GM10266 (cell line): ENCODE results near the gene ZFHX3.
"Not testable (repeated sequence)": the region's sequence is repeated elsewhere in the genome, so short reads cannot be mapped to it uniquely, and the experiment has no call there.

Source experiments
- DNase-seq: peaks from one replicate; pipeline ENCODE4 v3.0.0; 2012; ENCODE audit errors: extremely low spot score
- CTCF ChIP-seq: IDR thresholded peaks from 2 replicates; pipeline ENCODE4 v1.5.1; 2012; ENCODE audit warnings: mild to moderate bottlenecking, low read depth; ENCODE audit not compliant: control insufficient read depth, insufficient read depth; ENCODE audit errors: missing control alignments

Gene ZFHX3

DNA sequence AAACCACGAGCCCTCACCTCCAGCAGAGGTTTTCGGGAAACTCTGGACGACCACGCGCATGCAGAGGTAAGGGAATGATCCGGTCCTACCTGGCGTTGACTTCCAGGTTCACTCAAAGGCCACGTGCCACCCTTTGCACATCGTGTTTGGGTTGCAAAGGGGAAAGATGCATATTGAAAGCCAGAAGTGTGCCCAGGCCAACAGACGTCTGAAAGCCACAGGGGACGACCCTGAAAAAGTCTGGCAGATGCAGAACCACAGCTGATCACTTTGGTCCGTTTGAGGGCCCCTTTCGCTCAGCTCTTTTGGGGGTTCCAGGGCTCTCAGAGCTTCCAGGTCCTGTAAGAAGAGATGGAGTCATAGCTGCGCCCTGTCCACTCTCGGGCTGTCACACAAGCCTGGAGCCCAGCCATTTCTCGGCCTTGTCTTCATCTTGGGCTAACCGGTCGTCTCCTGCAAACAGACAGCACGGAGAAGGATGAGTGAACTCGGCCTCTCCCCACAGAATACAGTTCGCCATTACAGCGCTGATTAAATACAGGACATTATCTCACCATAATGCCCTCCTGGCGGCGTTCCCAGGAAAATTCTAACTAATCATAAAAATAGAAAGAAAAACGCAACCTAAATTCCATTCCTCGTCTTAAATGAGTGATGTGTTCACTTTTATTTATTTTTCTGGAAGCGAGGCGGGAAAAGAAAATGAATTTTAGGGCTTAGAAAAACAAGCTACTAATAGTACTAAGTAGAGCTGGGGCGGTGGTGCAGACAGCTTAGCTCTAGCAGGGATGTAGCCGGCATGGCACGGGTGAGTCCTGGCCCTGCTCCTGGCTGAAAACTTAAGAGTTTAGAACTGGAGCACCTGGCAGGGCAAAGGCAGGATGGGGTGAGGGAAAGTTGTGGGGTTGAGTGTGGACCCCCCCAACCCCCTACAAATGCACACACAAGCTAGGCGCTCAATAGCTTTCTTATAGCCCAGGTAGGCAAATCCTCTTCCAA lies 45.5 kb upstream of the ZFHX3 start:
- no peak for TF ChIP-seq CTCF
- DNase-seq, result no peak

- TF ChIP-seq CTCF, result no peak
- no peak for DNase-seq
These were observed 44.4 kb upstream of the ZFHX3 start for GRCh38 chr16:73092236-73092781.

DNA sequence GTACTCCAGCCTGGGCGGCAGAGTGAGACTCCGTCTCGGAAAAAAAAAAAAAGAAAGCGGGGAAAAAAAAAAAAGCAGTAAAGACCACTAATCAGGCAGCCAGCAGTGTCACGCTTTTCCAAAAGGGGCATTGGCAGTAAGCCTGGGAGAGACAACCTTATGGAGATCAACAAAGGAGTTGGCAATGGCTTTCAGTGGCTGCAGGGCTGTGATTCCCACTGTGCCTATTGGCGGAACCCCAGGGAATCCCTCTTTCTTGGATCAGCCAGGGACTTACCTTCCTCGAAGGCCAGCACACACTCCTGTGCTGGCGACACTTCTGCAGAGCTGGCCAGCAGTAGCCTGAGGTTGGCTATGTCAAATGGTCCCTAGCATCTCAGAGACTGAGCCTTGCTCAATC lies 43.2 kb upstream of the ZFHX3 start:
- no peak for TF ChIP-seq CTCF
- no peak for DNase-seq

DNA sequence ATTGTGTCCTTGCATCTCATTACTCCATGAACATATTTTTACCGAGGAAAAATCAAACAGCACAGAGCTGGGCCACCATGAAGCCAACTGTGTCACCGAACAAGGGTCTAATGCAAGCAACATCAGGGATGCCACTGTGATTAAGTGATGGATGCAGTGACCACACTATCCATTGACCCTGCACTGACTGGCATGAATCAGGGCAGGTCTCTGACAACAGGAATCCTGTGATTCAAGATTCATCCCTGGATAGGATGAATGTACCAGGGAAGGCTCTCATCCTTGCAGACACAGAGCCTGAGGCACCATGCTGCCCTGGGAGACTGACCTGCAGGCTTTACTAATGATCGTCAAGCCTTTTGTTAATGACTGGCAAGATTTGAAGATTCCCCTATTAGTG lies 41.5 kb upstream of the ZFHX3 start:
- DNase-seq, result no peak
- TF ChIP-seq CTCF, result no peak

GRCh38 chr16:73086108-73086507 lies 38.2 kb upstream of the ZFHX3 start:
- DNase-seq, result no peak

DNA sequence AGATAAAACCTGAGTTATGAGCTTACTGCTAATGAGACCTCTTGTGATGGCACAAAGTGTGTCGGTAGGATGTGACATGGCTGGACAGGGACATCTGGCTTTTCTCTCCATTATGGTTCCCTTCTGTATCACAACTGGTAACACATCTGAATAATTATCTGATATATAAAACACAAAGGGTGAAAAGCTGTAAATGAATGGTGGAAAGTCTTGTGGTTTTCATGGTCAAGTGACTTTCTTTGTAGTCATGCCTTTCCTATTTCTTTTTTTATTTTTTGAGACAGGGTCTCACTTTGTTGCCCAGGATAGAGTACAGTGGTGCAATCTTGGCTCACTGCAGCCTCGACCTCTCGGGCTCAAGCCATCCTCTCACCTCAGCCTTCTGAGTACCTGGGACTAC lies 35.3 kb upstream of the ZFHX3 start:
- no peak for TF ChIP-seq CTCF
- no peak for DNase-seq

More at GRCh38 chr16:73086108-73086507, 38.2 kb upstream of the ZFHX3 start:
- no peak for TF ChIP-seq CTCF

GRCh38 chr16:73082634-73083051 lies 34.7 kb upstream of the ZFHX3 start:
- not testable (repeated sequence) for DNase-seq
